Testis (tissue), 3 donors: ENCODE measurements around the gene PHF21A. TPM values are rescaled to one million over a fixed set of nuclear protein-coding genes. Genes with fewer than 3 reads are reported as not detected.
A peak's percentile ranks its signal among the peaks of the same experiment; 100 is the strongest.

Source experiments
- DNase-seq: peaks from one replicate; pipeline ENCODE4 v3.0.0-alpha.2; 2019
- H3K27ac ChIP-seq, 2 donors: fragments of 200-600 bp; sonication (generic); one replicate each; pipeline ENCODE4 v1.5.1; 2019
- H3K27me3 ChIP-seq: fragments of 200-600 bp; sonication (generic); one replicate; pipeline ENCODE4 v1.5.1; 2019
- H3K36me3 ChIP-seq: fragments of 200-600 bp; sonication (generic); one replicate; pipeline ENCODE4 v1.5.1; 2017; ENCODE audit warnings: low read depth; ENCODE audit errors: missing control alignments
- H3K4me1 ChIP-seq: fragments of 200-600 bp; sonication (generic); one replicate; pipeline ENCODE4 v1.5.1; 2019
- H3K4me3 ChIP-seq, 2 donors: fragments of 200-600 bp; sonication (generic); one replicate each; pipeline ENCODE4 v1.5.1; 2017 to 2019
- H3K9me3 ChIP-seq: fragments of 200-600 bp; sonication (generic); one replicate; pipeline ENCODE4 v1.5.1; 2017
- CTCF ChIP-seq, 3 experiments: fragments of 450-650 bp in 2 of 3; fragments of 200-600 bp in 1 of 3; sonication (generic) in 1 of 3; IDR thresholded peaks; one replicate each; pipeline ENCODE4 v1.5.1; 2016 to 2019; ENCODE audit warnings: antibody characterized with exemption in 3 of 3, mild to moderate bottlenecking in 2 of 3, moderate library complexity in 1 of 3
- POLR2A ChIP-seq: fragments of 450-650 bp; IDR thresholded peaks from one replicate; pipeline ENCODE4 v1.6.1; 2017; ENCODE audit warnings: antibody characterized with exemption, mild to moderate bottlenecking, moderate library complexity
- WGBS, 2 donors: methylation state at CpG; one replicate each; pipeline ENCODE4 v1.1.5; 2018; 5-methylcytosine and 5-hydroxymethylcytosine counted together
- intact Hi-C: fragments of 100-400 bp; cut with DNase I; formaldehyde crosslinking; loops from one replicate; pipeline ENCODE4 v1.15.1; 2023; ENCODE audit warnings: low total_unique reads
- polyA plus RNA-seq: library from polyadenylated mRNA; stranded (reverse); fragments of 350-450 nt; fragmentation: Illumina TruSeq; extraction: RNeasy Lipid Tissue Mini Kit (QIAGEN cat#74804); gene quantifications from one replicate; pipeline ENCODE4 v1.2.3, GENCODE V29; 2014; ENCODE audit warnings: low read depth, low replicate concordance; ENCODE audit not compliant: insufficient read depth
- total RNA-seq, 2 donors: library from RNA; depleted of rRNA; stranded (reverse); fragments of >200 nt; gene quantifications; one replicate each; pipeline ENCODE4 v1.2.3, GENCODE V29; 2016

PHF21A gene
- total and polyA plus RNA-seq, 3 donors from 2014 or later, result 53.5 to 83.2 (median 56.6) TPM

- Histone ChIP-seq H3K4me1 (no peaks in the 10 kb centered on the region), H3K27me3 (no peaks in the 10 kb centered on the region), H3K36me3 (no peaks in the 10 kb centered on the region), H3K4me3 (no peak overlapping the region), H3K27ac (no peak overlapping the region), H3K9me3 (no peaks in the 10 kb centered on the region)
- TF ChIP-seq POLR2A (no peak), CTCF (IDR thresholded peaks at IDR 0.05) (no peak)
- no peak for DNase-seq
- intact Hi-C loops, result no loop called here
- WGBS, 2 donors, result 72 to 74% methylated on average over 4 of the region's 4 CpGs
These were observed 160.7 kb downstream of the PHF21A start for GRCh38 chr11:45960387-45961095.

- Histone ChIP-seq H3K9me3 (no peaks in the 10 kb centered on the region), H3K4me1 (no peaks in the 10 kb centered on the region), H3K36me3 (no peaks in the 10 kb centered on the region), H3K27me3 (no peaks in the 10 kb centered on the region), H3K27ac (no peak overlapping the region), H3K4me3 (no peak overlapping the region)
- 87 to 91% methylated on average over 1 of the region's 1 CpG for whole genome bisulfite sequencing, 2 donors
- intact Hi-C loops, result no loop called here
- no peak for TF ChIP-seq POLR2A
- no peak for TF ChIP-seq CTCF (IDR thresholded peaks at IDR 0.05)
- DNase-seq, result no peak
These were observed 161.4 kb downstream of the PHF21A start for GRCh38 chr11:45959851-45960250.

- intact Hi-C loops, result no loop called here
- H3K4me1 ChIP-seq, result peaks cover 8% of the 10 kb centered on the region
- no peaks in the 10 kb centered on the region for H3K27me3 ChIP-seq
- no peak overlapping the region for H3K27ac ChIP-seq
- no peaks in the 10 kb centered on the region for H3K9me3 ChIP-seq
- 89 to 100% methylated on average over 1 of the region's 1 CpG for WGBS, 2 donors
- H3K4me3 ChIP-seq, result no peak overlapping the region
- DNase-seq, result no peak
- no peaks in the 10 kb centered on the region for H3K36me3 ChIP-seq
- TF ChIP-seq POLR2A (no peak), CTCF (IDR thresholded peaks at IDR 0.05) (no peak)
These were observed 171.3 kb downstream of the PHF21A start for GRCh38 chr11:45949992-45950407.

- WGBS, 2 donors, result 26 to 56% methylated on average over 3 of the region's 3 CpGs
- TF ChIP-seq POLR2A (no peak), CTCF (IDR thresholded peaks at IDR 0.05) (no peak)
- Histone ChIP-seq H3K27ac (no peak overlapping the region), H3K27me3 (no peaks in the 10 kb centered on the region), H3K36me3 (no peaks in the 10 kb centered on the region), H3K9me3 (no peaks in the 10 kb centered on the region), H3K4me1 (peaks cover 8% of the 10 kb centered on the region), H3K4me3 (no peak overlapping the region)
- intact Hi-C loops, result no loop called here
- DNase-seq, result peak; percentile 42
These were observed 172.9 kb downstream of the PHF21A start for GRCh38 chr11:45948356-45948755.

- TF ChIP-seq POLR2A, result no peak
- no peak for TF ChIP-seq CTCF (IDR thresholded peaks at IDR 0.05)
- Histone ChIP-seq H3K27ac (no peak overlapping the region), H3K4me3 (no peak overlapping the region), H3K36me3 (no peaks in the 10 kb centered on the region), H3K9me3 (no peaks in the 10 kb centered on the region), H3K27me3 (no peaks in the 10 kb centered on the region), H3K4me1 (peaks cover 8% of the 10 kb centered on the region)
- 76 to 79% methylated on average over 1 of the region's 1 CpG for WGBS, 2 donors
- no peak for DNase-seq
- intact Hi-C loops, result no loop called here
These were observed 173.4 kb downstream of the PHF21A start for GRCh38 chr11:45947885-45948284.
